Ishikawa (cell line): ENCODE measurements around the gene SGK1.

Experiments used
- CEBPB ChIP-seq: IDR thresholded peaks from 2 replicates; pipeline ENCODE4 v1.6.1; 2012
- CREB1 ChIP-seq: IDR thresholded peaks from 2 replicates; pipeline ENCODE4 v1.6.1; 2012; ENCODE audit warnings: low read depth
- EGR1 ChIP-seq: IDR thresholded peaks from 2 replicates; pipeline ENCODE4 v1.6.1; 2012
- EP300 ChIP-seq: IDR thresholded peaks from 2 replicates; pipeline ENCODE4 v1.6.1; 2012; ENCODE audit warnings: borderline replicate concordance
- NFIC ChIP-seq: IDR thresholded peaks from 2 replicates; pipeline ENCODE4 v1.6.1; 2012
- RAD21 ChIP-seq: IDR thresholded peaks from 2 replicates; pipeline ENCODE4 v1.6.1; 2012; ENCODE audit warnings: low read depth
- TAF1 ChIP-seq: IDR thresholded peaks from 2 replicates; pipeline ENCODE4 v1.6.1; 2012; ENCODE audit warnings: low read depth, mild to moderate bottlenecking
- TEAD4 ChIP-seq: IDR thresholded peaks from 2 replicates; pipeline ENCODE4 v1.6.1; 2012
- USF1 ChIP-seq: IDR thresholded peaks from 2 replicates; pipeline ENCODE4 v1.6.1; 2012
- TF ChIP-seq, protein P1 (sequence below): IDR thresholded peaks from 2 replicates; pipeline ENCODE4 v1.6.1; 2012; ENCODE audit warnings: low read depth, mild to moderate bottlenecking

DNA sequence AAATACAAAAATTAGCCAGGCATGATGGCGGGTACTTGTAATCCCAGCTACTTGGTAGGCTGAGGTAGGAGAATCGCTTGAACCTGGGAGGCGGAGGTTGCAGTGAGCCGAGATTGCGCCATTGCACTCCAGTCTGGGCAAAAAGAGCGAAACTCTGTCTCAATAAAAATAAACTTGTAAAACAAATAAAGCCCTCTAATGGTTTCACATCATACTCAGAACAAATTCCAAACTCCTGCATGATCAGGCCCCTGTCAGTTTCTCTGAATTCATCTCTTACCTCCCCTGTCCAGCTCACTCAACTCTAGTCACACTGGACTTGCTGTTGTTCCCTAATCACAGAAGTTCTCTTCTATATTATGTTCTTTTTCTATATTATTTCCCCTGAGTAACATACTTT, 43.1 kb upstream of the SGK1 start:
- TF ChIP-seq TEAD4 (no peak), EGR1 (no peak), RAD21 (no peak), NFIC (no peak), EP300 (no peak), TAF1 (no peak), CEBPB (no peak), CREB1 (no peak), USF1 (no peak)
- TF ChIP-seq, protein P1, sequence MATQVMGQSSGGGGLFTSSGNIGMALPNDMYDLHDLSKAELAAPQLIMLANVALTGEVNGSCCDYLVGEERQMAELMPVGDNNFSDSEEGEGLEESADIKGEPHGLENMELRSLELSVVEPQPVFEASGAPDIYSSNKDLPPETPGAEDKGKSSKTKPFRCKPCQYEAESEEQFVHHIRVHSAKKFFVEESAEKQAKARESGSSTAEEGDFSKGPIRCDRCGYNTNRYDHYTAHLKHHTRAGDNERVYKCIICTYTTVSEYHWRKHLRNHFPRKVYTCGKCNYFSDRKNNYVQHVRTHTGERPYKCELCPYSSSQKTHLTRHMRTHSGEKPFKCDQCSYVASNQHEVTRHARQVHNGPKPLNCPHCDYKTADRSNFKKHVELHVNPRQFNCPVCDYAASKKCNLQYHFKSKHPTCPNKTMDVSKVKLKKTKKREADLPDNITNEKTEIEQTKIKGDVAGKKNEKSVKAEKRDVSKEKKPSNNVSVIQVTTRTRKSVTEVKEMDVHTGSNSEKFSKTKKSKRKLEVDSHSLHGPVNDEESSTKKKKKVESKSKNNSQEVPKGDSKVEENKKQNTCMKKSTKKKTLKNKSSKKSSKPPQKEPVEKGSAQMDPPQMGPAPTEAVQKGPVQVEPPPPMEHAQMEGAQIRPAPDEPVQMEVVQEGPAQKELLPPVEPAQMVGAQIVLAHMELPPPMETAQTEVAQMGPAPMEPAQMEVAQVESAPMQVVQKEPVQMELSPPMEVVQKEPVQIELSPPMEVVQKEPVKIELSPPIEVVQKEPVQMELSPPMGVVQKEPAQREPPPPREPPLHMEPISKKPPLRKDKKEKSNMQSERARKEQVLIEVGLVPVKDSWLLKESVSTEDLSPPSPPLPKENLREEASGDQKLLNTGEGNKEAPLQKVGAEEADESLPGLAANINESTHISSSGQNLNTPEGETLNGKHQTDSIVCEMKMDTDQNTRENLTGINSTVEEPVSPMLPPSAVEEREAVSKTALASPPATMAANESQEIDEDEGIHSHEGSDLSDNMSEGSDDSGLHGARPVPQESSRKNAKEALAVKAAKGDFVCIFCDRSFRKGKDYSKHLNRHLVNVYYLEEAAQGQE: no peak
